ENCODE measurements around the gene OSMR. TPM values are rescaled to one million over a fixed set of nuclear protein-coding genes. Genes with fewer than 3 reads are reported as not detected.

Gene OSMR
- polyA plus RNA-seq, 1 of the 3 experiments (the other 2 are of a cell fraction) = 56.0 TPM

- DNase-seq = no peak
- H3K4me2 ChIP-seq = no peak overlapping the region
- no peaks in the 10 kb centered on the region for H3K4me1 ChIP-seq (ENCODE audit: control insufficient read depth in 1 of 2, insufficient read depth in 2 of 2, low read depth in 1 of 2, low read length in 1 of 2)
- 92% methylated on average over 4 of the region's 4 CpGs for WGBS (ENCODE audit: low lambda C conversion rate)
- H3K9ac ChIP-seq = no peak overlapping the region
- no peaks in the 10 kb centered on the region for H3K27me3 ChIP-seq (ENCODE audit: insufficient read depth)
- H3K36me3 ChIP-seq (replicated peaks in 1 of 2; ENCODE audit: control insufficient read depth in 1 of 2, insufficient read depth in 2 of 2, low read length in 1 of 2) = peaks cover 51 to 60% of the 10 kb centered on the region in 2 experiments
- no peak overlapping the region for H3K27ac ChIP-seq (ENCODE audit: low read depth in 2 of 2, low read length in 1 of 2)
- ChIA-PET POLR2A (no interaction called here), CTCF (interaction anchor here (2.1 kb wide), 1 partner anchor 9 kb away, joined by 8 read pairs; no protein-coding TSS in a partner anchor)
- no peaks in the 10 kb centered on the region for H3K79me2 ChIP-seq (ENCODE audit: insufficient read depth)
- no peak overlapping the region for H3K4me3 ChIP-seq (ENCODE audit: low read depth in 2 of 2, low read length in 1 of 2)
- no peaks in the 10 kb centered on the region for H3K9me3 ChIP-seq
- no peak overlapping the region for H2AFZ ChIP-seq (ENCODE audit: low read depth)
- TF ChIP-seq CHD2 (IDR thresholded peaks at IDR 0.05; ENCODE audit: low read length, partially characterized antibody) (no peak), GATA2 (CRISPR knock-in tag; IDR thresholded peaks at IDR 0.05) (no peak), TCF12 (IDR thresholded peaks at IDR 0.05) (no peak), RXRA (IDR thresholded peaks at IDR 0.05; ENCODE audit: borderline replicate concordance, low read depth) (no peak), TEAD4 (IDR thresholded peaks at IDR 0.05; ENCODE audit: borderline replicate concordance, insufficient read depth) (no peak), USF2 (IDR thresholded peaks at IDR 0.05; ENCODE audit: borderline replicate concordance, low read depth, low read length) (no peak), RAD21 (IDR thresholded peaks at IDR 0.05; ENCODE audit: low read length) (no peak), EZH2phosphoT487 (IDR thresholded peaks at IDR 0.05; ENCODE audit: borderline replicate concordance, low read depth) (no peak), NFIC (IDR thresholded peaks at IDR 0.05; ENCODE audit: borderline replicate concordance) (no peak), TAF1 (IDR thresholded peaks at IDR 0.05; ENCODE audit: borderline replicate concordance, low read depth, low read length) (no peak), EP300 (IDR thresholded peaks at IDR 0.05; ENCODE audit: borderline replicate concordance in 1 of 2, low read depth in 1 of 2, low read length in 1 of 2) (no peak), YY1 (IDR thresholded peaks at IDR 0.05; ENCODE audit: low read depth) (no peak), FOXM1 (IDR thresholded peaks at IDR 0.05; ENCODE audit: low read depth) (no peak), GABPA (IDR thresholded peaks at IDR 0.05; ENCODE audit: low read depth) (no peak), MEF2A (IDR thresholded peaks at IDR 0.05; ENCODE audit: borderline replicate concordance, low read depth) (no peak)
- H3K9me2 ChIP-seq = no peaks in the 10 kb centered on the region
- H3F3A ChIP-seq (replicated peaks; ENCODE audit: insufficient read depth) = peaks cover 10% of the 10 kb centered on the region
- no peaks in the 10 kb centered on the region for H4K20me1 ChIP-seq (ENCODE audit: insufficient read depth)
Measured at GRCh38 chr5:38931731-38932130, 85.9 kb downstream of the OSMR start.

- Histone ChIP-seq H3K4me1 (ENCODE audit: control insufficient read depth in 1 of 2, insufficient read depth in 2 of 2, low read depth in 1 of 2, low read length in 1 of 2) (no peaks in the 10 kb centered on the region), H3F3A (replicated peaks; ENCODE audit: insufficient read depth) (peaks cover 10% of the 10 kb centered on the region), H3K27me3 (ENCODE audit: insufficient read depth) (no peaks in the 10 kb centered on the region), H4K20me1 (ENCODE audit: insufficient read depth) (no peaks in the 10 kb centered on the region), H3K4me3 (ENCODE audit: low read depth in 2 of 2, low read length in 1 of 2) (no peak overlapping the region), H3K79me2 (ENCODE audit: insufficient read depth) (no peaks in the 10 kb centered on the region), H3K9ac (no peak overlapping the region), H3K27ac (ENCODE audit: low read depth in 2 of 2, low read length in 1 of 2) (no peak overlapping the region), H3K36me3 (replicated peaks in 1 of 2; ENCODE audit: control insufficient read depth in 1 of 2, insufficient read depth in 2 of 2, low read length in 1 of 2) (peaks cover 52 to 66% of the 10 kb centered on the region in 2 experiments), H2AFZ (ENCODE audit: low read depth) (no peak overlapping the region), H3K9me2 (no peaks in the 10 kb centered on the region), H3K4me2 (no peak overlapping the region), H3K9me3 (no peaks in the 10 kb centered on the region)
- CTCF ChIA-PET = interaction anchor here (1.9 to 3.1 kb wide), 2 partner anchors 8 to 11 kb away, joined by 6 to 13 read pairs; no protein-coding TSS in a partner anchor
- POLR2A ChIA-PET = no interaction called here
- TF ChIP-seq REST (IDR thresholded peaks at IDR 0.05; ENCODE audit: low read depth, low read length) = no peak
- no peak for TF ChIP-seq TEAD4 (IDR thresholded peaks at IDR 0.05; ENCODE audit: borderline replicate concordance, insufficient read depth)
- no peak for TF ChIP-seq YY1 (IDR thresholded peaks at IDR 0.05; ENCODE audit: low read depth)
- no peak for TF ChIP-seq RAD21 (IDR thresholded peaks at IDR 0.05; ENCODE audit: low read length)
- no peak for TF ChIP-seq POLR2AphosphoS5 (IDR thresholded peaks at IDR 0.05; ENCODE audit: low read depth, low read length)
- no peak for TF ChIP-seq RXRA (IDR thresholded peaks at IDR 0.05; ENCODE audit: borderline replicate concordance, low read depth)
- no peak for TF ChIP-seq NFIC (IDR thresholded peaks at IDR 0.05; ENCODE audit: borderline replicate concordance)
- TF ChIP-seq EP300 (IDR thresholded peaks at IDR 0.05; ENCODE audit: borderline replicate concordance in 1 of 2, low read depth in 1 of 2, low read length in 1 of 2) = no peak
- WGBS (ENCODE audit: low lambda C conversion rate) = 79% methylated on average over 4 of the region's 4 CpGs
- DNase-seq = no peak
Measured at GRCh38 chr5:38932854-38933408, 87.1 kb downstream of the OSMR start.

Measured in SK-N-SH (cell line).